Activated T-cell treated with anti-CD3 and anti-CD28 coated beads, Interleukin-2, amount 50 U/mL, for 24 hours (primary cell): ENCODE measurements around the gene ASXL2.
"Not testable (repeated sequence)": the region's sequence is repeated elsewhere in the genome, so short reads cannot be mapped to it uniquely, and the experiment has no call there.

Source experiments
- DNase-seq: peaks from one replicate; pipeline ENCODE4 v3.0.0-alpha.2; 2020
- H3K27ac Mint-ChIP-seq: 2 replicates; pipeline ENCODE4 v1.8.0; 2020; ENCODE audit warnings: mild to moderate bottlenecking, mixed read lengths
- H3K27me3 Mint-ChIP-seq: 2 replicates; pipeline ENCODE4 v1.8.0; 2020; ENCODE audit warnings: mixed read lengths
- H3K36me3 Mint-ChIP-seq: 2 replicates; pipeline ENCODE4 v1.8.0; 2020; ENCODE audit warnings: low read depth, mixed read lengths
- H3K4me1 Mint-ChIP-seq: 2 replicates; pipeline ENCODE4 v1.8.0; 2020; ENCODE audit warnings: low read depth, mixed read lengths
- H3K4me3 Mint-ChIP-seq: 2 replicates; pipeline ENCODE4 v1.8.0; 2020; ENCODE audit warnings: mild to moderate bottlenecking, moderate library complexity, mixed read lengths
- H3K9me3 Mint-ChIP-seq: 2 replicates; pipeline ENCODE4 v1.8.0; 2020; ENCODE audit warnings: mixed read lengths

The ASXL2 gene

GRCh38 chr2:25736899-25737515 lies 141.3 kb downstream of the ASXL2 start:
- peaks cover 30% of the 10 kb centered on the region for H3K36me3 Mint-ChIP-seq
- no peak for DNase-seq
- peaks cover 12% of the 10 kb centered on the region for H3K4me1 Mint-ChIP-seq
- no peak overlapping the region for H3K4me3 Mint-ChIP-seq
- no peak overlapping the region for H3K27ac Mint-ChIP-seq
- no peaks in the 10 kb centered on the region for H3K27me3 Mint-ChIP-seq
- H3K9me3 Mint-ChIP-seq, result peaks cover 2% of the 10 kb centered on the region

GRCh38 chr2:25735835-25736234 lies 142.5 kb downstream of the ASXL2 start:
- H3K9me3 Mint-ChIP-seq, result peaks cover 2% of the 10 kb centered on the region
- H3K4me3 Mint-ChIP-seq, result no peak overlapping the region
- H3K4me1 Mint-ChIP-seq, result peaks cover 6% of the 10 kb centered on the region
- H3K27me3 Mint-ChIP-seq, result no peaks in the 10 kb centered on the region
- H3K27ac Mint-ChIP-seq, result no peak overlapping the region
- DNase-seq, result no peak
- H3K36me3 Mint-ChIP-seq, result peaks cover 18% of the 10 kb centered on the region

- H3K36me3 Mint-ChIP-seq, result no peaks in the 10 kb centered on the region
- H3K4me1 Mint-ChIP-seq, result peaks cover 6% of the 10 kb centered on the region
- peaks cover 2% of the 10 kb centered on the region for H3K9me3 Mint-ChIP-seq
- no peaks in the 10 kb centered on the region for H3K27me3 Mint-ChIP-seq
- no peak overlapping the region for H3K27ac Mint-ChIP-seq
- H3K4me3 Mint-ChIP-seq, result no peak overlapping the region
- DNase-seq, result no peak
Measured at GRCh38 chr2:25728559-25728958, 149.7 kb downstream of the ASXL2 start.

GRCh38 chr2:25726522-25726921 lies 151.8 kb downstream of the ASXL2 start:
- DNase-seq, result no peak
- Mint-ChIP-seq H3K4me3 (no peak overlapping the region), H3K27ac (no peak overlapping the region), H3K4me1 (peaks cover 6% of the 10 kb centered on the region), H3K9me3 (no peaks in the 10 kb centered on the region), H3K36me3 (no peaks in the 10 kb centered on the region), H3K27me3 (peaks cover 1% of the 10 kb centered on the region)

GRCh38 chr2:25725877-25726276 lies 152.4 kb downstream of the ASXL2 start:
- H3K27me3 Mint-ChIP-seq, result peaks cover 2% of the 10 kb centered on the region
- no peaks in the 10 kb centered on the region for H3K9me3 Mint-ChIP-seq
- H3K36me3 Mint-ChIP-seq, result no peaks in the 10 kb centered on the region
- DNase-seq, result no peak
- H3K4me3 Mint-ChIP-seq, result no peak overlapping the region
- peaks cover 6% of the 10 kb centered on the region for H3K4me1 Mint-ChIP-seq
- no peak overlapping the region for H3K27ac Mint-ChIP-seq

GRCh38 chr2:25724756-25725155 lies 153.5 kb downstream of the ASXL2 start:
- DNase-seq, result no peak
- Mint-ChIP-seq H3K4me3 (no peak overlapping the region), H3K27me3 (peaks cover 2% of the 10 kb centered on the region), H3K27ac (no peak overlapping the region), H3K9me3 (no peaks in the 10 kb centered on the region), H3K36me3 (no peaks in the 10 kb centered on the region), H3K4me1 (peaks cover 6% of the 10 kb centered on the region)

- DNase-seq, result no peak
- H3K4me1 Mint-ChIP-seq, result peaks cover 12% of the 10 kb centered on the region
- no peak overlapping the region for H3K27ac Mint-ChIP-seq
- H3K27me3 Mint-ChIP-seq, result peaks cover 2% of the 10 kb centered on the region
- H3K4me3 Mint-ChIP-seq, result no peak overlapping the region
- no peaks in the 10 kb centered on the region for H3K9me3 Mint-ChIP-seq
- H3K36me3 Mint-ChIP-seq, result no peaks in the 10 kb centered on the region
Measured at GRCh38 chr2:25722224-25722623, 156.1 kb downstream of the ASXL2 start.

GRCh38 chr2:25720575-25720974 lies 157.7 kb downstream of the ASXL2 start:
- Mint-ChIP-seq H3K4me3 (no peak overlapping the region), H3K27ac (no peak overlapping the region), H3K4me1 (peaks cover 5% of the 10 kb centered on the region), H3K9me3 (no peaks in the 10 kb centered on the region), H3K27me3 (peaks cover 2% of the 10 kb centered on the region), H3K36me3 (no peaks in the 10 kb centered on the region)
- DNase-seq, result no peak

- Mint-ChIP-seq H3K27ac (no peak overlapping the region), H3K4me1 (peaks cover 23% of the 10 kb centered on the region), H3K27me3 (peaks cover 7% of the 10 kb centered on the region), H3K9me3 (no peaks in the 10 kb centered on the region), H3K36me3 (no peaks in the 10 kb centered on the region), H3K4me3 (no peak overlapping the region)
- DNase-seq, result no peak
Measured at GRCh38 chr2:25714740-25715139, 163.5 kb downstream of the ASXL2 start.

GRCh38 chr2:25712455-25712854 lies 165.8 kb downstream of the ASXL2 start:
- Mint-ChIP-seq H3K36me3 (no peaks in the 10 kb centered on the region), H3K27ac (no peak overlapping the region), H3K4me1 (peaks cover 17% of the 10 kb centered on the region)

GRCh38 chr2:25711675-25712354 lies 166.5 kb downstream of the ASXL2 start:
- H3K4me3 Mint-ChIP-seq, result peak overlapping the region; percentile 48
- H3K36me3 Mint-ChIP-seq, result no peaks in the 10 kb centered on the region
- no peaks in the 10 kb centered on the region for H3K9me3 Mint-ChIP-seq
- H3K4me1 Mint-ChIP-seq, result peaks cover 17% of the 10 kb centered on the region
- peaks cover 10% of the 10 kb centered on the region for H3K27me3 Mint-ChIP-seq
- no peak for DNase-seq
- no peak overlapping the region for H3K27ac Mint-ChIP-seq

More at GRCh38 chr2:25712455-25712854, 165.8 kb downstream of the ASXL2 start:
- Mint-ChIP-seq H3K27me3 (peaks cover 10% of the 10 kb centered on the region), H3K4me3 (no peak overlapping the region), H3K9me3 (no peaks in the 10 kb centered on the region)
- no peak for DNase-seq

GRCh38 chr2:25710750-25711149 lies 167.5 kb downstream of the ASXL2 start:
- no peak for DNase-seq
- no peak overlapping the region for H3K27ac Mint-ChIP-seq
- no peaks in the 10 kb centered on the region for H3K9me3 Mint-ChIP-seq
- H3K4me1 Mint-ChIP-seq, result peaks cover 17% of the 10 kb centered on the region
- no peaks in the 10 kb centered on the region for H3K36me3 Mint-ChIP-seq
- peaks cover 10% of the 10 kb centered on the region for H3K27me3 Mint-ChIP-seq
- H3K4me3 Mint-ChIP-seq, result no peak overlapping the region

GRCh38 chr2:25709349-25709748 lies 168.9 kb downstream of the ASXL2 start:
- Mint-ChIP-seq H3K4me1 (peaks cover 17% of the 10 kb centered on the region), H3K4me3 (no peak overlapping the region), H3K36me3 (no peaks in the 10 kb centered on the region), H3K27ac (no peak overlapping the region), H3K27me3 (peaks cover 10% of the 10 kb centered on the region), H3K9me3 (no peaks in the 10 kb centered on the region)
- DNase-seq, result no peak

GRCh38 chr2:25707927-25708590 lies 170.2 kb downstream of the ASXL2 start:
- Mint-ChIP-seq H3K4me3 (no peak overlapping the region), H3K27ac (no peak overlapping the region), H3K9me3 (no peaks in the 10 kb centered on the region), H3K27me3 (peaks cover 10% of the 10 kb centered on the region), H3K4me1 (peaks cover 17% of the 10 kb centered on the region), H3K36me3 (no peaks in the 10 kb centered on the region)
- no peak for DNase-seq

- not testable (repeated sequence) for H3K4me3 Mint-ChIP-seq, H3K27me3 Mint-ChIP-seq, H3K9me3 Mint-ChIP-seq, H3K27ac Mint-ChIP-seq, H3K4me1 Mint-ChIP-seq, H3K36me3 Mint-ChIP-seq, DNase-seq
Measured at GRCh38 chr2:25705575-25705974, 172.7 kb downstream of the ASXL2 start.
